Measurements from ENCODE around the gene KBTBD12.

- TF ChIP-seq ARNT (IDR thresholded peaks at IDR 0.05) (no peak), FOXM1 (IDR thresholded peaks at IDR 0.05; ENCODE audit: borderline replicate concordance) (no peak), FOXA1 (IDR thresholded peaks at IDR 0.05) (no peak), PKNOX1 (IDR thresholded peaks at IDR 0.05) (no peak), BHLHE40 (IDR thresholded peaks at IDR 0.05; ENCODE audit: borderline replicate concordance) (no peak), SP1 (IDR thresholded peaks at IDR 0.05) (no peak), TARDBP (IDR thresholded peaks at IDR 0.05) (no peak)
These were observed 14.5 kb upstream of the KBTBD12 start for GRCh38 chr3:127900536-127900935.
